ENCODE data around the gene BMP8A.

BMP8A gene

DNA sequence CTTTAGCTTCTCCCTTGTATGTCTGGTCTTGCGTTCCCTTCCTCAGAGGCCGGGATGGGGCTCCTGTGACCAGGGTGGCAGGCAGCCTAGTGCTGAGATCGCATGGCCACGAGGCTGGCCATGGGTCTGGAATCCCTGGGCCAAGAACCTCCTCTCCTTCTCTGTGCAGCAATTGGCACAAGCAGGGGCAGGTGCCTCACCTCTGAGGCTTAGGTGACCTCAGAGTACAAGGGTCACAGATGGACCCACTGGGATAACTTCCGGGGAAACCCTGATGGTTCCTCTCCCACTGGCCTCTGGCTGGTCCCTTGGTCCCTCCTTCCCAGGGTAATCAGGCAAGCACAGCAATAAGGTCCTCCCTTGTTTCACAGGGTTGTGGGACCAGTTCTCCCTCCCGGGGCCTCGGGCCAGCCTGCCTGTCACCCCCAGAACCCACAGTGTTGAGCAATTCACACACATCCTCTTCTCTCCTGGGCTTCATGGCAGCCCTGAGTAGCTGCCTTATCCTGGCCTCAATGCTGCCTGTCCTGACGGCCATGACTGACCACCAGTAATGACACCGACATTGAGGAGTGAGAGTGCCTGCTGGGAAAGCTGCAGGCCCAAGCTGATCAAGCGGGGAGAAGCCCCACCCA, 38.6 kb downstream of the BMP8A start:
- no peak overlapping the region for H3K56ac ChIP-seq (ENCODE audit: low read length)
- no peak overlapping the region for H3K4ac ChIP-seq (ENCODE audit: low read depth, low read length)
- H3K79me2 ChIP-seq (ENCODE audit: control insufficient read depth, insufficient read depth, low read length), result no peaks in the 10 kb centered on the region
- DNase-seq, result no peak
- H3K18ac ChIP-seq (ENCODE audit: low read length), result no peak overlapping the region
- H4K8ac ChIP-seq (ENCODE audit: low read depth, low read length), result no peak overlapping the region
- no peak overlapping the region for H3K27ac ChIP-seq (ENCODE audit: low read depth, low read length)
- H2BK120ac ChIP-seq (ENCODE audit: low read depth, low read length), result no peak overlapping the region
- no peak overlapping the region for H3K4me3 ChIP-seq (ENCODE audit: low read length)
- H3K36me3 ChIP-seq (ENCODE audit: control insufficient read depth, insufficient read depth, low read length), result no peaks in the 10 kb centered on the region
- no peaks in the 10 kb centered on the region for H3K27me3 ChIP-seq (ENCODE audit: insufficient read depth, low read length, poor library complexity)
- H3K9ac ChIP-seq (ENCODE audit: low read length), result no peak overlapping the region
- H2BK5ac ChIP-seq (ENCODE audit: low read length), result no peak overlapping the region
- no peak overlapping the region for H2BK15ac ChIP-seq (replicated peaks; ENCODE audit: low read depth)
- H3K79me1 ChIP-seq (ENCODE audit: low read length), result no peaks in the 10 kb centered on the region
- no peaks in the 10 kb centered on the region for H3K4me1 ChIP-seq (ENCODE audit: control insufficient read depth, low read depth, low read length)
- no CpG with 5 or more reads among the region's 10 CpGs for WGBS (ENCODE audit: extremely low coverage, insufficient coverage, low lambda C conversion rate)
- no peak overlapping the region for H3K23ac ChIP-seq (ENCODE audit: low read length)
- no peak overlapping the region for H4K5ac ChIP-seq (ENCODE audit: low read length)
- H2AK5ac ChIP-seq (ENCODE audit: low read length), result no peak overlapping the region
- no peak overlapping the region for H3K4me2 ChIP-seq (ENCODE audit: low read length)

DNA sequence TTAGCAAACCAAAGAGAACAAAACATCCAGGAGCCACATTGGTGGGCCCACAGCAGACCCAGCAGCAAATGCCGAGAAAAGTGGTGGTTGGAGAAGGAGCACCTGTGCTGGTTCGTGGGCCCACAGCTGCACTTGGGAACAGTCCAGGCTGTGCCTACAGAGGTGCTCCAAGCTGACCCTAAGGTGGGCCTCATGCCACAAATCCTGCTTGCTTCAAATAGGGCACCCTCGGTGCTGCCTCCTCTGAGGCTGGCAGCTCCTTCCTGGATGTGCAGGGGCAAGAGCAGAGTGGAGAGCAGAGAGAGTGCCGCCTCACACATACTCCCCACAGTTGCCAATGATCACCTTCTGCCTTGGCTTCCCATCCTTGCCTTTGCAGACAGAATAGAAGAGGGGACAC, 40.1 kb downstream of the BMP8A start:
- Histone ChIP-seq H3K4me1 (ENCODE audit: control insufficient read depth, low read depth, low read length) (no peaks in the 10 kb centered on the region), H3K4me3 (ENCODE audit: low read length) (no peak overlapping the region), H3K9ac (ENCODE audit: low read length) (no peak overlapping the region), H2BK120ac (ENCODE audit: low read depth, low read length) (no peak overlapping the region), H2AK5ac (ENCODE audit: low read length) (no peak overlapping the region), H4K8ac (ENCODE audit: low read depth, low read length) (no peak overlapping the region), H3K27me3 (ENCODE audit: insufficient read depth, low read length, poor library complexity) (no peaks in the 10 kb centered on the region), H3K4me2 (ENCODE audit: low read length) (no peak overlapping the region), H2BK5ac (ENCODE audit: low read length) (no peak overlapping the region), H3K27ac (ENCODE audit: low read depth, low read length) (no peak overlapping the region), H4K5ac (ENCODE audit: low read length) (no peak overlapping the region), H3K4ac (ENCODE audit: low read depth, low read length) (no peak overlapping the region), H3K36me3 (ENCODE audit: control insufficient read depth, insufficient read depth, low read length) (no peaks in the 10 kb centered on the region), H3K56ac (ENCODE audit: low read length) (no peak overlapping the region), H2BK15ac (replicated peaks; ENCODE audit: low read depth) (no peak overlapping the region), H3K79me1 (ENCODE audit: low read length) (no peaks in the 10 kb centered on the region), H3K23ac (ENCODE audit: low read length) (no peak overlapping the region), H3K79me2 (ENCODE audit: control insufficient read depth, insufficient read depth, low read length) (no peaks in the 10 kb centered on the region), H3K18ac (ENCODE audit: low read length) (no peak overlapping the region)
- WGBS (ENCODE audit: extremely low coverage, insufficient coverage, low lambda C conversion rate), result no CpG with 5 or more reads among the region's 4 CpGs
- DNase-seq, result no peak

DNA sequence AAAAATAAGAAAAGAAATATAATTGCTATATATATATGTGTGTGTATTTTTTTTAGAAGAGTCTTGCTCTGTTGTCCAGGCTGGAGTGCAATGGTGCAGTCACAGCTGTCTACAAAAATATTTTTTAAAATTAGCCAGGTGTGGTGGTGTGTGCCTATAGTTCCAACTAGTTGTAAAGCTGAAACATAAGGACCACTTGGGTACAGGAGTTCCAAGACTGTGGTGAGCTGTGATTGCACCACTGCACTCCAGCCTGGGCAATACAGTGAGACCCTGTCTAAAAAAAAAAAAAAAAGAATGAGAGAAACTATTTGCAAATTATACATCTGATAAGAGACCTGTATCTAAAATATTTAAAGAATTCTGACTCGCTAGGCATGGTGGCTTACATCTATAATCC, 42.0 kb downstream of the BMP8A start:
- H3K27ac ChIP-seq (ENCODE audit: low read depth, low read length), result no peak overlapping the region
- H3K79me2 ChIP-seq (ENCODE audit: control insufficient read depth, insufficient read depth, low read length), result no peaks in the 10 kb centered on the region
- H3K4me3 ChIP-seq (ENCODE audit: low read length), result no peak overlapping the region
- H4K5ac ChIP-seq (ENCODE audit: low read length), result no peak overlapping the region
- H3K23ac ChIP-seq (ENCODE audit: low read length), result no peak overlapping the region
- H2BK5ac ChIP-seq (ENCODE audit: low read length), result no peak overlapping the region
- no peaks in the 10 kb centered on the region for H3K36me3 ChIP-seq (ENCODE audit: control insufficient read depth, insufficient read depth, low read length)
- no peak overlapping the region for H2BK120ac ChIP-seq (ENCODE audit: low read depth, low read length)
- H3K4me2 ChIP-seq (ENCODE audit: low read length), result no peak overlapping the region
- no peak overlapping the region for H3K18ac ChIP-seq (ENCODE audit: low read length)
- no peak overlapping the region for H4K8ac ChIP-seq (ENCODE audit: low read depth, low read length)
- H3K9ac ChIP-seq (ENCODE audit: low read length), result no peak overlapping the region
- no peak overlapping the region for H3K56ac ChIP-seq (ENCODE audit: low read length)
- no peak overlapping the region for H2BK15ac ChIP-seq (replicated peaks; ENCODE audit: low read depth)
- H2AK5ac ChIP-seq (ENCODE audit: low read length), result no peak overlapping the region
- WGBS (ENCODE audit: extremely low coverage, insufficient coverage, low lambda C conversion rate), result no CpG with 5 or more reads among the region's 1 CpG
- no peaks in the 10 kb centered on the region for H3K4me1 ChIP-seq (ENCODE audit: control insufficient read depth, low read depth, low read length)
- no peaks in the 10 kb centered on the region for H3K79me1 ChIP-seq (ENCODE audit: low read length)
- no peak overlapping the region for H3K4ac ChIP-seq (ENCODE audit: low read depth, low read length)
- no peaks in the 10 kb centered on the region for H3K27me3 ChIP-seq (ENCODE audit: insufficient read depth, low read length, poor library complexity)
- no peak for DNase-seq

DNA sequence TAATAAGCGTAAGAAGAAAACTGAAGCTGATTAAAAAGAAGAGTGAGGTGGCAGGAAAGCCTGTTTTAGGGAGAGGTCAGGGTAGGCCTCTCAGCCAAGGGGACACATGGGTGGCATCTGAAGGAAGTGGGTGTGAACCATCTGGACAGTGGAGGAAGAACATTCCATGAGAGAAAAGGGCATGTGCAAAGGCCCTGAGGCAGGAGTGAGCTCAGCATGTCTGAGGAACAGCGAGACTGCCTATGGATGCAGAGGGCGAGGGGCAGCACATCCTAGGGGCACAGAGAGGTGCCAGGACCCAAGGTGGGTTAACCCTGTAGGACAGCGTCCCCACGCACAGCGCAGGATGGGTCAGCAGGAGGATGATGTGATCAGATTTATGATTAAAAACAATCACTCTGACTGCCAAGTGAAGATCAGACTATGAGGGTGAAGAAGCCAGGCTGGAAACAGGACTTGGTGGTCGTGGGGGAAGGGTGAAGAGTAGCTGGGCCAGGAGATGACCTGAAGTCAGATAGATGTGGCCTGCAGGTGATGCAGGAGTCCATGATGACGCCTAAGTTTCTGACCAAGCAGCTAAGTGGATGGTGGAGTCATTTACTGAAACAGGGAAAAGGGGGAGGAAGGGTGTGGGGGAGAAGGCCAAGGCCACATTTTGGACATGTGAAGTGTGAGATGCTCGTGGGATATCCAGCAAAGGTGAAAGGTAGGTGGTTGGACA, 47.3 kb downstream of the BMP8A start:
- Histone ChIP-seq H3K27me3 (ENCODE audit: insufficient read depth, low read length, poor library complexity) (no peaks in the 10 kb centered on the region), H3K4me3 (ENCODE audit: low read length) (no peak overlapping the region), H3K36me3 (ENCODE audit: control insufficient read depth, insufficient read depth, low read length) (no peaks in the 10 kb centered on the region), H4K5ac (ENCODE audit: low read length) (no peak overlapping the region), H3K9ac (ENCODE audit: low read length) (no peak overlapping the region), H2BK15ac (replicated peaks; ENCODE audit: low read depth) (no peak overlapping the region), H3K27ac (ENCODE audit: low read depth, low read length) (no peak overlapping the region), H3K4ac (ENCODE audit: low read depth, low read length) (no peak overlapping the region), H2AK5ac (ENCODE audit: low read length) (no peak overlapping the region), H3K56ac (ENCODE audit: low read length) (no peak overlapping the region), H3K79me2 (ENCODE audit: control insufficient read depth, insufficient read depth, low read length) (no peaks in the 10 kb centered on the region), H2BK5ac (ENCODE audit: low read length) (no peak overlapping the region), H3K79me1 (ENCODE audit: low read length) (no peaks in the 10 kb centered on the region), H3K18ac (ENCODE audit: low read length) (no peak overlapping the region), H4K8ac (ENCODE audit: low read depth, low read length) (no peak overlapping the region), H3K4me1 (ENCODE audit: control insufficient read depth, low read depth, low read length) (no peaks in the 10 kb centered on the region), H3K4me2 (ENCODE audit: low read length) (no peak overlapping the region), H2BK120ac (ENCODE audit: low read depth, low read length) (no peak overlapping the region), H3K23ac (ENCODE audit: low read length) (no peak overlapping the region)
- no CpG with 5 or more reads among the region's 9 CpGs for WGBS (ENCODE audit: extremely low coverage, insufficient coverage, low lambda C conversion rate)
- no peak for DNase-seq

DNA sequence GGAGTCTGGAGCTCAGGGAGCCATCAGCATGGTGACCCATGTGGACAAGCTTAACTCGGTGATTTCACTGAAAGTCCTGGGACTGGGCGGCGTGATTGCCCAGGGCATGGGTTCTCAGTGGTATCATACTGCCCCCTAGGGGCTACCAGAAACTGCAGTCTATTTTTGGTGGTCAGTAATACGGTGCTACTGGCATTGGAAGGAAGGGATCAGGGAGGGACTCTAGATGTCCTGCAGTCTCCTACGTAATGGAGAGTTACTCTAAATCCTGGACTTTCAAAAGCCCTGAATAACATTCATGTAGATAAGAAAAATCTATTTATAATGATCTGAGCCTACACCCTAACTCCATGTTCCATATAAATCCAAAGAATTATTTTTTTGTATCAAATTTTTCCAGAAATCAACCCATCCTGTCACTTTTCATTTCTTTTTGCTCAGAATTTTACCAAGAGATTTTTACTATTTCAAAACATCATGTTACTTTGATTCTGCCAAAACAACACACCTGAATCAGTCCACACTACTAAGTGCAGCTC, 47.9 kb downstream of the BMP8A start:
- H3K27me3 ChIP-seq (ENCODE audit: insufficient read depth, low read length, poor library complexity), result no peaks in the 10 kb centered on the region
- no peak overlapping the region for H4K5ac ChIP-seq (ENCODE audit: low read length)
- H3K36me3 ChIP-seq (ENCODE audit: control insufficient read depth, insufficient read depth, low read length), result no peaks in the 10 kb centered on the region
- H3K56ac ChIP-seq (ENCODE audit: low read length), result no peak overlapping the region
- H2BK120ac ChIP-seq (ENCODE audit: low read depth, low read length), result no peak overlapping the region
- no peak overlapping the region for H2BK15ac ChIP-seq (replicated peaks; ENCODE audit: low read depth)
- H3K4me1 ChIP-seq (ENCODE audit: control insufficient read depth, low read depth, low read length), result no peaks in the 10 kb centered on the region
- no peak overlapping the region for H3K27ac ChIP-seq (ENCODE audit: low read depth, low read length)
- H3K23ac ChIP-seq (ENCODE audit: low read length), result no peak overlapping the region
- H3K79me2 ChIP-seq (ENCODE audit: control insufficient read depth, insufficient read depth, low read length), result no peaks in the 10 kb centered on the region
- no peak overlapping the region for H3K4me3 ChIP-seq (ENCODE audit: low read length)
- no peak overlapping the region for H3K18ac ChIP-seq (ENCODE audit: low read length)
- H2BK5ac ChIP-seq (ENCODE audit: low read length), result no peak overlapping the region
- H4K8ac ChIP-seq (ENCODE audit: low read depth, low read length), result no peak overlapping the region
- no peak overlapping the region for H3K9ac ChIP-seq (ENCODE audit: low read length)
- peak; percentile 83 for DNase-seq
- H2AK5ac ChIP-seq (ENCODE audit: low read length), result no peak overlapping the region
- H3K4me2 ChIP-seq (ENCODE audit: low read length), result no peak overlapping the region
- H3K79me1 ChIP-seq (ENCODE audit: low read length), result no peaks in the 10 kb centered on the region
- H3K4ac ChIP-seq (ENCODE audit: low read depth, low read length), result no peak overlapping the region
- WGBS (ENCODE audit: extremely low coverage, insufficient coverage, low lambda C conversion rate), result no CpG with 5 or more reads among the region's 5 CpGs

All from mesendoderm (in vitro differentiated cells).